Subcutaneous adipose tissue (tissue), 4 donors: ENCODE measurements around the gene SPRR2E. TPM values are rescaled to one million over a fixed set of nuclear protein-coding genes. Genes with fewer than 3 reads are reported as not detected.

Experiments used
- CTCF ChIP-seq: fragments of 450-650 bp; IDR thresholded peaks from one replicate; pipeline ENCODE4 v1.5.1; 2016; ENCODE audit warnings: low read depth, mild to moderate bottlenecking, control low read depth, antibody characterized with exemption, moderate library complexity
- total RNA-seq, 4 donors: library from RNA; depleted of rRNA; stranded (reverse); fragments of >200 nt; gene quantifications; one replicate each; pipeline ENCODE4 v1.1.0, GENCODE V29; 2016

Gene SPRR2E
- total RNA-seq, 4 donors from 2014 or later, result not detected

GRCh38 chr1:153122831-153123421 lies 28.6 kb upstream of the SPRR2E start:
- TF ChIP-seq CTCF, result no peak

GRCh38 chr1:153120945-153121344 lies 26.6 kb upstream of the SPRR2E start:
- no peak for TF ChIP-seq CTCF

- TF ChIP-seq CTCF, result no peak
Observed at GRCh38 chr1:153119491-153119971, 25.2 kb upstream of the SPRR2E start.

GRCh38 chr1:153113416-153113815 lies 19.1 kb upstream of the SPRR2E start, which contains the start of gene SPRR2F:
Gene SPRR2F, minus strand, starts transcription at chr1:153113516. Its CDS starts 783 bp downstream, at chr1:153112733.
- no peak for TF ChIP-seq CTCF

GRCh38 chr1:153100245-153100644 lies 5.9 kb upstream of the SPRR2E start:
- no peak for TF ChIP-seq CTCF

- TF ChIP-seq CTCF, result no peak
Observed at GRCh38 chr1:153099461-153100045, 5.2 kb upstream of the SPRR2E start.

DNA sequence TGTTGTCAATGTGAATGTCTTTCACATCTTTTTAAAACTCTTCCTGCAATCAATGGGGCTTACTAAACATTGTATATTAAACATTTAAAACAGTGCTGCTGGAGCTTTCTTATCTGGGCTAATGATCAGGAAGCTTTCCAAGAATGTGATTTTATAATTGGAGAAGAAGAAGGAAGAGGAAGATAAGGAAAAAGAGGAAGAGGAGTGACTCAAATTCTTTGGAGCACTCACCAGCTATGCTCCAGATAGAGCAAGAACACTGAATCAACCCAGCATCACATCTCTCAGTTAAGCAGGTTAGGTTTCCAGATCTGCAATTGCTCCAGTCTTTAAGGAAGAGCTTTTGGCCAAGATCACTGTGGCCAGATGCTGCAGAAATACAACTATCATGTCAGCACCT lies 1.4 kb upstream of the SPRR2E start:
- TF ChIP-seq CTCF, result no peak
